ENCODE measurements around the gene SQOR.
A peak's percentile ranks its signal among the peaks of the same experiment; 100 is the strongest.

Gene SQOR

GRCh38 chr15:45714590-45715488 is 80.0 kb downstream of the SQOR start:
- DNase-seq = peak; percentile 58

DNA sequence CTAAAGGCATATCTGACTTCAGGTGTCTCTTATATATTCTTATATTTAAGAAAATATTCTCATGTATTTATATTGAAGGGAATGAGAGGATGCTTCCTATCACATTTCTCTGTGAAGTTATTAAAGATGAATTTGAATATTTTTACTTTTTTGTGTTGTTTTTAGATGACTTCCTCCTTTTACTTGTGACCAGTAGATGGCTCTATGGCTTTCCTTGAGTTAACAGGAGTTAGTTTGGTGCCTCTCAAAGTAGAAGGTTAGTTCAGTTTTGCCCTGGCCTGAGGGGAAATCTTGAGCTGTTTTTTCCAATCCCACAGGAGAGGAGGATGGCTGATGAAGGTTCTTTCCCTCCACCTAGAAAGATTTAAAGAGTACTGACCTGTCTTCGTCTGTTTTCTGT is 80.7 kb downstream of the SQOR start:
- peak; percentile 28 for DNase-seq

- no peak for DNase-seq
Measured at GRCh38 chr15:45719490-45719889, 84.7 kb downstream of the SQOR start.

- DNase-seq = no peak
Measured at GRCh38 chr15:45720183-45720582, 85.4 kb downstream of the SQOR start.

DNA sequence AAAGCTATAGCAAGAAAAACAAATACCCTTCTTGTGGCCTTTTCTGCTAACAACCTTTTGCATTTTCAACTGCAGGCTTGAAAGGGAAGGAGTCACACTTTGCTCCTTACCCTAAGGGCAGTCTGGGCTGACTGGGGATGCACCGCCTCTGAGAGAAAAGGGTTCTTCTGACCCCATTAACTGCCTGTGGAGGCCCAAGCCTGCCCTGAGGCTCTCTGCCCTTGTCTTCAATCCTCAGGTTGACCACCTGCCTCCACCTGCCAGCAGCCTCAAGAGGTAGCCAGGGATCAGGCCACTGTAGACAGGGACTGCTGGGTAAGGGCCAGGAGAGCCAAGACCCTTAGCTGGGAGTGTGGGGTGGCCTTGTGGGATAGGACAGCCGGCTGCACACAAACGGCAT is 93.8 kb downstream of the SQOR start:
- DNase-seq = no peak

DNA sequence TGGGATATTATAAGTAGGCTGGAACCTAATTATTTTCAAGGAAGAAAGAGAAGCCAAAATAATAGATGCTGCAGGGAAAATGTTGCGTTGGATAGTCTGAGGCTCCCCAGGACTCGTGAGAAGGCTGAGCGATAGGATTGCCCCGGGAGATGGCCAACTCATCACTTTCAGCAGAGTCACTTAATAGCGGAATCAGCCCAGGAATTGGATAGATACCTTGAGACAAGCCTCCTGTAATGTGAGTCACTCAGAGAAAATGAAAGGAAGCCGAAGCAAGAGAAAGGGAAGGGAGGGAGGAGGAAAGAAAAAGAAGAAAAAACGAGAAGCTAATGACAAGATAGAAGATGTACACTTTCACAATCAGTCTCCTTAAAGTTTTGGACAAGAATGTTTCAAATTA is 94.3 kb downstream of the SQOR start:
- no peak for DNase-seq

DNA sequence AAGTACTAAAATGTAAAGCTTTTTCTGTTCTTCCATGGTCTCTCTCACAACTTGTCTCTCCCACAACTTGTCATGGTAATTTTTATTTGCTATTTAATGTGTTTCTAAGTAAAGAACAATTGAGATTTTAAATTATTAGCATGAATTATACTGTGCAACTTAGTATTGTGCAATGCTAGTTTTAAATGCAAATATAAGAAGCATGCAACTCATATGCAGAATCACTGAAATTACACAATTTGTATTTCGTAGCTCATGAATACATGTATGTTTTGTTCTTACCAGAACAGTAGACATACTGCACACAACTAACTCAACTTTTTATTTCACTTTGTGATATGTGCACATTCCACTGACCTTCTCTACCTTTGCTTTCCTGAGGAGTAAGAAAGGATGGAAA is 96.5 kb downstream of the SQOR start:
- DNase-seq = no peak

DNA sequence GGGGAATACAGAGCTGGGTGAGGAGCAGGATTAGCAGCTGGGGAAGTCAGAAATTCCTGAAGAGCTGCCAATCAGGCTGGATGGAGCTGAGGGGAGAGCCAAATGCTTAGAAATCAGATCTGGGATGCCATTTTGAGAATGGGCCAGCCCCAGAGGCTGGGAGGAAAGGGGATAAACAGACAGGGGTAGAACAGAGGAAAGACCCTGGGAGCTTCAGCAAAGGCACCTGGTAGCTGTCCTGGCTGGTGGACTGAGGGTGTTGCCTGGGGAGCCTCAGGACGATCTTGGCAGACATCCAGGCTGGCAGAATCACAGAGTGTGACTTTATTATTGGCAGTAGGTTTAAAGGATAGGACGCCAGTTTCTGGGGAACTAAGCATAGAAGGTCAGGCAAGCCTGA is 97.8 kb downstream of the SQOR start:
- no peak for DNase-seq

GRCh38 chr15:45734260-45734711 is 99.5 kb downstream of the SQOR start:
- DNase-seq = no peak

All from NCI-H524 treated with DMSO at 0.1 percent for 48 hours (cell line).